Uterus (tissue), 4 donors: ENCODE results near the gene MOB3A. TPM values are rescaled to one million over a fixed set of nuclear protein-coding genes. Genes with fewer than 3 reads are reported as not detected.
"Not testable (repeated sequence)": the region's sequence is repeated elsewhere in the genome, so short reads cannot be mapped to it uniquely, and the experiment has no call there.

Experiments used
- DNase-seq, 2 donors: peaks; one replicate each; pipeline ENCODE4 v3.0.0-alpha.2; 2019 to 2020
- H3K27ac ChIP-seq, 2 donors: fragments of 200-600 bp; sonication (generic); 1 replicate in 1 of 2; 2 replicates in 1 of 2; pipeline ENCODE4 v1.5.1; 2016 to 2018
- H3K27me3 ChIP-seq, 2 donors: fragments of 200-600 bp; sonication (generic); one replicate each; pipeline ENCODE4 v1.5.1; 2018 to 2019; ENCODE audit warnings: control low read depth in 1 of 2
- H3K36me3 ChIP-seq, 2 donors: fragments of 200-600 bp; sonication (generic); one replicate each; pipeline ENCODE4 v1.5.1; 2019; ENCODE audit warnings: control low read depth in 1 of 2
- H3K4me1 ChIP-seq, 2 donors: fragments of 200-600 bp; sonication (generic); one replicate each; pipeline ENCODE4 v1.5.1; 2018 to 2019; ENCODE audit warnings: control low read depth in 1 of 2
- H3K4me3 ChIP-seq, 2 donors: fragments of 200-600 bp; sonication (generic); 1 replicate in 1 of 2; 2 replicates in 1 of 2; pipeline ENCODE4 v1.5.1; 2018 to 2019; ENCODE audit warnings: mild to moderate bottlenecking in 1 of 2
- H3K9me3 ChIP-seq, 2 donors: fragments of 200-600 bp; sonication (generic); one replicate each; pipeline ENCODE4 v1.5.1; 2019; ENCODE audit warnings: control low read depth in 1 of 2
- POLR2A ChIP-seq, 2 donors: fragments of 450-650 bp; IDR thresholded peaks; one replicate each; pipeline ENCODE4 v1.6.1; 2016; ENCODE audit warnings: antibody characterized with exemption in 2 of 2, mild to moderate bottlenecking in 1 of 2, moderate library complexity in 1 of 2
- intact Hi-C: fragments of 100-400 bp; cut with DNase I; formaldehyde crosslinking; loops from one replicate; pipeline ENCODE4 v1.15.1; 2023; ENCODE audit warnings: low total_unique reads
- total RNA-seq, 4 donors: library from RNA; depleted of rRNA in 3 of 4; stranded (reverse); fragments of >200 nt in 3 of 4; gene quantifications; one replicate each; pipeline versions ENCODE4 v1.1.0 to v1.2.4, GENCODE V29; 2014 to 2023
- TF ChIP-seq, protein P1 (sequence below), 4 experiments: fragments of 200-600 bp in 2 of 4; fragments of 450-650 bp in 2 of 4; sonication (generic) in 2 of 4; IDR thresholded peaks; one replicate each; pipeline ENCODE4 v1.5.1; 2016 to 2019; ENCODE audit warnings: antibody characterized with exemption in 4 of 4, mild to moderate bottlenecking in 2 of 4, moderate library complexity in 1 of 4
- donor health status: DM: yes; HTN: yes; CAD: no.

The MOB3A gene
- total RNA-seq, 4 donors from 2014 or later: 10.2 to 81.4 (median 20.7) TPM

DNA sequence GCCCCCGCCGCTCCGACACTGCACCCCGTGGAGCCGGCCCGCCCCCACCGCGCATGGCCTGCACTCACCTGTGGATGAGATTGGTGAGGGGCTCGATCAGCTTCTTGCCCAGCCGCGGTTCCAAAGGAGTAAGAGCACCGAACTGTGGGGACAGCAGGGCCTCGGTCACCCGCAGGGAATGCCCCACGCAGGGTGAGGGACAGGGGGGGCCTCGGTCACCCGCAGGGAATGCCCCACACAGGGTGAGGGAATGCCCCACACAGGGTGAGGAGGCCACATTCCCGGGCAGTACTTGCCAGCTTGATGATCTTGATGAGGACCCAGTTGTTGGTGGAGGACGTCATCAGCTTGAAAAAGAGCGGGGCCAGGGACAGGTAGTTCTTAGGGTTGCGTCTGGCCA is 32.9 kb upstream of the MOB3A start:
- TF ChIP-seq POLR2A (IDR thresholded peaks at IDR 0.05): no peak
- TF ChIP-seq, protein P1, sequence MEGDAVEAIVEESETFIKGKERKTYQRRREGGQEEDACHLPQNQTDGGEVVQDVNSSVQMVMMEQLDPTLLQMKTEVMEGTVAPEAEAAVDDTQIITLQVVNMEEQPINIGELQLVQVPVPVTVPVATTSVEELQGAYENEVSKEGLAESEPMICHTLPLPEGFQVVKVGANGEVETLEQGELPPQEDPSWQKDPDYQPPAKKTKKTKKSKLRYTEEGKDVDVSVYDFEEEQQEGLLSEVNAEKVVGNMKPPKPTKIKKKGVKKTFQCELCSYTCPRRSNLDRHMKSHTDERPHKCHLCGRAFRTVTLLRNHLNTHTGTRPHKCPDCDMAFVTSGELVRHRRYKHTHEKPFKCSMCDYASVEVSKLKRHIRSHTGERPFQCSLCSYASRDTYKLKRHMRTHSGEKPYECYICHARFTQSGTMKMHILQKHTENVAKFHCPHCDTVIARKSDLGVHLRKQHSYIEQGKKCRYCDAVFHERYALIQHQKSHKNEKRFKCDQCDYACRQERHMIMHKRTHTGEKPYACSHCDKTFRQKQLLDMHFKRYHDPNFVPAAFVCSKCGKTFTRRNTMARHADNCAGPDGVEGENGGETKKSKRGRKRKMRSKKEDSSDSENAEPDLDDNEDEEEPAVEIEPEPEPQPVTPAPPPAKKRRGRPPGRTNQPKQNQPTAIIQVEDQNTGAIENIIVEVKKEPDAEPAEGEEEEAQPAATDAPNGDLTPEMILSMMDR (IDR thresholded peaks at IDR 0.05): no peak
- no peaks in the 10 kb centered on the region for H3K27me3 ChIP-seq
- H3K4me3 ChIP-seq: no peak overlapping the region
- no peak for DNase-seq
- H3K4me1 ChIP-seq: no peaks in the 10 kb centered on the region
- no peak overlapping the region for H3K27ac ChIP-seq
- no peaks in the 10 kb centered on the region for H3K36me3 ChIP-seq
- intact Hi-C loops: no loop called here
- no peaks in the 10 kb centered on the region for H3K9me3 ChIP-seq

DNA sequence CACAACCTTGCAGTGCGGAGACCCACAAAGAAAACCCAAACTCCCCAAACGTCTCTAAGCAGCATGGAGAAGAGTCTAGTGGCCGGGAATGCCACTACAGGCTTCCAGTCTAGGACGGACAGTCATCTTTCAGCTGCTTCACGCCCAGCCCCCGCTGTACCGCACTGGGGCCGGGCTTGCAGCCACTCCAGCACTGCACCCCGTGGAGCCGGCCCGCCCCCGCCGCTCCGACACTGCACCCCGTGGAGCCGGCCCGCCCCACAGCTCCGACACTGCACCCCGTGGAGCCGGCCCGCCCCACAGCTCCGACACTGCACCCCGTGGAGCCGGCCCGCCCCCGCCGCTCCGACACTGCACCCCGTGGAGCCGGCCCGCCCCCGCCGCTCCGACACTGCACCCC is 32.1 kb upstream of the MOB3A start:
- H3K27ac ChIP-seq, DNase-seq, H3K4me1 ChIP-seq, H3K36me3 ChIP-seq, H3K9me3 ChIP-seq, intact Hi-C loops, H3K4me3 ChIP-seq, H3K27me3 ChIP-seq: not testable (repeated sequence)

DNA sequence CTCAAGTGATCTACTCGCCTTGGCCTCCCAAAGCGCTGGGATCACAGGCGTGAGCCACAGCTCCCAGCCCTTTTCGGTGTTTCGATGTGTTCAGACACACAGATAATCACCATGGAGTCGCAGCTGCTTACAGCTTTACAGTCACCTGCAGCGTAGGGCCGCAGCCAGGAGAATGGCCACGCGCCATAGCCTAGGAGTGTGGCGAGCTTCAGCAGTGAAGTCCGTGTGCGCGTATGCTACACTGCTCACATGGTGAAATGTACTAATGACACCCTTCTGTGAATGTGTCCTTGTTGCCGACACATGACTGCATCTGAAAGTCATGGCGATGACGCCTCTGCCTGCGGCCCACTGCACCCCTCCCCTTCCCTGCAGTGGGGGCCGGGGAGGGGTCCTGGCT is 31.6 kb upstream of the MOB3A start:
- H3K27me3 ChIP-seq: no peaks in the 10 kb centered on the region
- TF ChIP-seq, protein P1 (IDR thresholded peaks at IDR 0.05): no peak
- TF ChIP-seq POLR2A (IDR thresholded peaks at IDR 0.05): no peak
- no peaks in the 10 kb centered on the region for H3K36me3 ChIP-seq
- H3K4me1 ChIP-seq: no peaks in the 10 kb centered on the region
- no peak overlapping the region for H3K27ac ChIP-seq
- no peak for DNase-seq
- no peak overlapping the region for H3K4me3 ChIP-seq
- intact Hi-C loops: no loop called here
- H3K9me3 ChIP-seq: no peaks in the 10 kb centered on the region

DNA sequence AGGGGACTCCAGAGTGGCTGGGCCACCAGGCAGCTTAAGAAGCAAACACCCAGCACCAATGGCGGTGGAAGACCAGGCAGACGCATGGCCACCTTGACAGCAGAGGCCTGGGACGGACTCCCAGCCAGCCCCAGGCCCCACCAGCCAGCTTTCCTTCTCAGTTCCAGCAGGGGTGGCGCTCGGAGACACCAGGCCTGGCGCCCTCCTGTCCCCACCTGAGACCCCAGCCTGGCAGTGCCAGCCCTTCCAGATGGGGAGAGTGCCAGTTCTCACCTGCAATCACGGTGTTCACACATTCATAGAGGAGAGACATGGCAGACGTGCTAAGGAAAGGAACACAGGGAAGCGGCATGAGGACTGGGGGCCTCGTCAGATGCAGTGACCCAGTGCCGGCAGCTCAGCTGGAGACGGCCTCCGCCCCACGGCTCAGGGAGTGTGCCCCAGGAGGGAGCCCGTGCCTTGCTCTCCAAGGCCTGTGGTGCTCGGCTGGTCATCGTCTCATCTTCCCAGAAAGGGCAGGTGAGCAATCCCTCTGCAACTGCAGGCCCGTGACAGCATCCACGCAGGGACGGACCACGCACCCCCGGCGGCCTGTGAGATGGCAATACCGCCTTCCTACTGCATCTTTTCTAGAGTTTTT is 30.9 kb upstream of the MOB3A start:
- no peaks in the 10 kb centered on the region for H3K9me3 ChIP-seq
- intact Hi-C loops: no loop called here
- TF ChIP-seq POLR2A (IDR thresholded peaks at IDR 0.05): no peak
- TF ChIP-seq, protein P1 (IDR thresholded peaks at IDR 0.05): no peak
- no peaks in the 10 kb centered on the region for H3K4me1 ChIP-seq
- no peak overlapping the region for H3K4me3 ChIP-seq
- no peaks in the 10 kb centered on the region for H3K27me3 ChIP-seq
- no peak overlapping the region for H3K27ac ChIP-seq
- no peak for DNase-seq
- no peaks in the 10 kb centered on the region for H3K36me3 ChIP-seq

DNA sequence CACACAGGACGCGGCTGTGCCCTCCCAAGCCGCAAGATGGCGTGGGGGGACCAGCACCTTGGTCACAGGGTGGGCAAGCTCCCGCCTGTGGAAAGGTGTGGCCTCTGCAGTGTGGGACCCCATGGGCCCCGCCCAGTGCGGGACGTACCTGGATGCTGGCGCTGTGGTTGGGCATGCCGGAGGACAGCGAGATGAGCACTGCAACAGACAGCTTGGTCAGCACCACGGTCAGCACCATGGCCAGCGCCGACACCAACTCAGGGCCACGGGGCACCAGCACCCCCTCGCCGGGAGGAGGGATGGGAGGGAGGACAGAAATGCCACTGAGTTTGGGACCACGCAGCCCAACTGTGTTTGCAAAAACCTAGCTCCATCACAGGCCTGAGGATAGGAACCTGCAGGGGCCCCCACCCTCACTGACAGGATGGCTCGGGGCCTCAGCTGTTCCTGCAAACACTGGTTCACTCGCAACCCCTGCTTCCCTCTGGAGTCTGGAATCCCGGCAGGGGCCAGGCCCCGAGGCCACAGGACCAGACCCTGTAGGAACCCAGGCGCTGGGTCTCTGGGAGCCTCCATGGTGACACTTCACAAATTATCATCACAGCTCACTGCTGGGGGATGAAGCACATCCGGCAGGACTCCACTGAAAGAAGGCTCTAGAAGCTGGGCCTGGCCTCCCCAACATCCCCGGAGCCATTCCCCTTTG is 27.7 kb upstream of the MOB3A start:
- no peaks in the 10 kb centered on the region for H3K9me3 ChIP-seq
- H3K27ac ChIP-seq: no peak overlapping the region
- no peaks in the 10 kb centered on the region for H3K27me3 ChIP-seq
- no peaks in the 10 kb centered on the region for H3K4me1 ChIP-seq
- TF ChIP-seq POLR2A (IDR thresholded peaks at IDR 0.05): no peak
- TF ChIP-seq, protein P1 (IDR thresholded peaks at IDR 0.05): no peak
- H3K4me3 ChIP-seq: no peak overlapping the region
- H3K36me3 ChIP-seq: no peaks in the 10 kb centered on the region
- no peak for DNase-seq
- intact Hi-C loops: no loop called here
